Dendritic cell treated with granulocyte-macrophage colony-stimulating factor and Interleukin-4, amounts not matched to agents 40 ng/mL and 50 ng/mL, for 4 days (primary cell): ENCODE data around the gene WDR31.

Experiments used
- H3K27ac Mint-ChIP-seq: one replicate; pipeline ENCODE4 v1.8.0; 2022; ENCODE audit warnings: mild to moderate bottlenecking, mixed read lengths
- H3K27me3 Mint-ChIP-seq: one replicate; pipeline ENCODE4 v1.8.0; 2022; ENCODE audit warnings: mild to moderate bottlenecking, mixed read lengths
- H3K36me3 Mint-ChIP-seq: one replicate; pipeline ENCODE4 v1.8.0; 2022; ENCODE audit warnings: low read depth, mixed read lengths
- H3K4me1 Mint-ChIP-seq: one replicate; pipeline ENCODE4 v1.8.0; 2022; ENCODE audit warnings: low read depth, mixed read lengths
- H3K4me3 Mint-ChIP-seq: one replicate; pipeline ENCODE4 v1.8.0; 2022; ENCODE audit warnings: mild to moderate bottlenecking, moderate library complexity, mixed read lengths
- H3K9me3 Mint-ChIP-seq: one replicate; pipeline ENCODE4 v1.8.0; 2022; ENCODE audit warnings: mixed read lengths
- intact Hi-C: fragments of 100-400 bp; cut with micrococcal nuclease; formaldehyde crosslinking; loops from one replicate; pipeline ENCODE4 v1.15.0; 2022

The WDR31 gene

GRCh38 chr9:113356686-113357292 lies 16.7 kb upstream of the WDR31 start:
- no peaks in the 10 kb centered on the region for H3K9me3 Mint-ChIP-seq
- H3K27me3 Mint-ChIP-seq: no peaks in the 10 kb centered on the region
- no peaks in the 10 kb centered on the region for H3K4me1 Mint-ChIP-seq
- intact Hi-C loops: no loop called here
- no peak overlapping the region for H3K4me3 Mint-ChIP-seq
- no peak overlapping the region for H3K27ac Mint-ChIP-seq
- no peaks in the 10 kb centered on the region for H3K36me3 Mint-ChIP-seq

DNA sequence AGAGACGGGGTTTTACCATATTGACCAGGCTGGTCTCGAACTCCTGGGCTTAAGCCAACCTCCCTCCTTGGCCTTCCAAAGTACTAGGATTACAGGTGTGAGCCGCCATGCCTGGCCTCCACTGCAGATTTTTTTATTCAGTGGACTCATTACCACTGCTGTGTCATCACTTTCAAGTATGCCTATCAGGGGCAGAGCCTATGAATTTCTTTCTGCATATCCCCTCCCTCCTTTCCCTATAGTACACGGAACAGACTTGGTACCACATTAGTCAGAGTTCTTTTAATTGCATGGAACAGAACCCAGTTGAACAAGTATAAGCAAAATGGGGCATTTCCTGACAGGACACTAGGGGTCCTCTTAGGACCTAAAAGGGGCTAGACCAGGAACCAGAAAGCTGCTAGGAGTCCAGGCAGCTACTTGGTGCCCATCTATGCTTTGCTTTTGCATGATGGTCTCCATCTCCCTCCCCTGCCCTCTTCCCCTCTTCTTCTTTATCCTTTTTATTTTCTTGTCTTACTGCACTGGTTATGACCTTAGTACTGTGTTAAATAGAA lies 15.0 kb upstream of the WDR31 start:
- Mint-ChIP-seq H3K4me3 (no peak overlapping the region), H3K9me3 (no peaks in the 10 kb centered on the region), H3K27me3 (peaks cover 7% of the 10 kb centered on the region), H3K27ac (no peak overlapping the region), H3K36me3 (no peaks in the 10 kb centered on the region), H3K4me1 (peaks cover 14% of the 10 kb centered on the region)
- intact Hi-C loops: no loop called here

GRCh38 chr9:113352411-113352810 lies 12.3 kb upstream of the WDR31 start:
- H3K4me3 Mint-ChIP-seq: no peak overlapping the region
- no peaks in the 10 kb centered on the region for H3K9me3 Mint-ChIP-seq
- peaks cover 20% of the 10 kb centered on the region for H3K4me1 Mint-ChIP-seq
- H3K27ac Mint-ChIP-seq: no peak overlapping the region
- intact Hi-C loops: no loop called here
- peaks cover 19% of the 10 kb centered on the region for H3K27me3 Mint-ChIP-seq
- no peaks in the 10 kb centered on the region for H3K36me3 Mint-ChIP-seq

- Mint-ChIP-seq H3K4me1 (peaks cover 20% of the 10 kb centered on the region), H3K27ac (no peak overlapping the region), H3K36me3 (no peaks in the 10 kb centered on the region), H3K9me3 (no peaks in the 10 kb centered on the region), H3K27me3 (peaks cover 21% of the 10 kb centered on the region), H3K4me3 (no peak overlapping the region)
- intact Hi-C loops: no loop called here
Observed at GRCh38 chr9:113352006-113352405, 11.9 kb upstream of the WDR31 start.

DNA sequence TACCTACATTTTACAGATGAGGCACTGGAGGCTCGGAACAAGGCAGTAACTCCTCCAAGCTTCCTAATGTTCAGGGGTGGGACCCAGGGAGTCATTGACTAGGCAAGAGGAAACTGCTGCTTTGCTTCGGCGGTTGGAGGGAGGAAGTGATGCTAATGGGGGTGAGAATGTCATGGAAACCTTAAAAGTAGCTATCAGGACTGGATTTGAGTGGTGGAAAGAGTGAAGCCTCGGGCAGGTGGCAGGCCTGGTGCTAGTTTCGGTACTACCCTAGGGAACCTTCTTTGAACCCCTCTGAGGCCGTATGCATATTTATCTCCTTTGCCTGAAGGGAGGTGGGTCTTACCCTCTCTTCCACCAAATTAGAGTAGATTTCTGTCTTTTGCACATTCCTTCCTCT lies 10.9 kb upstream of the WDR31 start:
- Mint-ChIP-seq H3K36me3 (no peaks in the 10 kb centered on the region), H3K9me3 (no peaks in the 10 kb centered on the region), H3K27ac (peak overlapping the region; percentile 61), H3K27me3 (peaks cover 21% of the 10 kb centered on the region), H3K4me1 (peaks cover 20% of the 10 kb centered on the region), H3K4me3 (no peak overlapping the region)
- intact Hi-C loops: loop anchor here (1.0 kb wide), 1 partner anchor 11 kb away; the partner anchor contains the start of gene WDR31

DNA sequence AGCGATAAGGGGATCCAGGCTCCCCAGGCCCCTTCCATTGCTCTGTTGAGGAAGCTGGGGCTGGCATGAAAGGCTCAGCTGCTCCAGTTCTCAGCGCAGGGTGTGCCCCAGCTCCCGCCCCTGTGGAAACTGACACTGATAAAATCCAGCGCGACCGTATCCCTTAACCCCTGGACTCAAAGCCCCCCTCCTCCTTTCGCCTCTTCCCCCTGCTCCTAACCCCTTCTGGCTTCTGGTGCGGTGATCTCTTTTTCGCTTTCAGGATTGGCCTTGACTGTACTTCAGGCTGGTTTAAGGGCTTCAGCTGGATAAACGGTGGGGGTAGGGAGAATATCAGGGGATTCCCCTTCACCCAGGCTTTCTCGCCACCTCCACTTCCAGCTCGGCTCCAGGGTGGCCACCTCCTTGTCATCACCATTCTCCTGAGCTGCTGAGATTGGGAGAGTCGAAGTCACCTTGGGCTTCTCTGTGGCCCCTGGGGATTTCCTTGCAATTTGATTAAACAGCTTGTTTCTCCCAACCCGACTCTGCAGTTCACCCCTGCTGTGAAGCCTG lies 10.1 kb upstream of the WDR31 start:
- peak overlapping the region; percentile 71 for H3K4me3 Mint-ChIP-seq
- H3K27ac Mint-ChIP-seq: peak overlapping the region; percentile 61
- H3K9me3 Mint-ChIP-seq: no peaks in the 10 kb centered on the region
- H3K36me3 Mint-ChIP-seq: no peaks in the 10 kb centered on the region
- intact Hi-C loops: no loop called here
- peaks cover 20% of the 10 kb centered on the region for H3K4me1 Mint-ChIP-seq
- peaks cover 21% of the 10 kb centered on the region for H3K27me3 Mint-ChIP-seq

GRCh38 chr9:113349445-113350094 lies 9.5 kb upstream of the WDR31 start, which contains the start of gene BSPRY:
BSPRY (plus strand) TSS chr9:113349541; CDS start chr9:113349580, 39 bp downstream.
- no peaks in the 10 kb centered on the region for H3K9me3 Mint-ChIP-seq
- peak within 1 kb of the TSS; percentile 61 for H3K27ac Mint-ChIP-seq
- no peaks in the 10 kb centered on the region for H3K36me3 Mint-ChIP-seq
- H3K27me3 Mint-ChIP-seq: peaks cover 21% of the 10 kb centered on the region
- H3K4me1 Mint-ChIP-seq: peaks cover 20% of the 10 kb centered on the region
- intact Hi-C loops: loop anchor here (10.0 kb wide), 1 partner anchor 55 kb away; the partner anchor contains the start of gene ALAD
- peak within 1 kb of the TSS; percentile 71 for H3K4me3 Mint-ChIP-seq

- no peak overlapping the region for H3K27ac Mint-ChIP-seq
- H3K9me3 Mint-ChIP-seq: no peaks in the 10 kb centered on the region
- H3K36me3 Mint-ChIP-seq: no peaks in the 10 kb centered on the region
- H3K4me1 Mint-ChIP-seq: peaks cover 20% of the 10 kb centered on the region
- H3K27me3 Mint-ChIP-seq: peaks cover 21% of the 10 kb centered on the region
- intact Hi-C loops: loop anchor here (10.0 kb wide), 1 partner anchor 56 kb away; the partner anchor contains the start of gene ALAD
- peak overlapping the region; percentile 52 for H3K4me3 Mint-ChIP-seq
Observed at GRCh38 chr9:113349066-113349444, 9.0 kb upstream of the WDR31 start.

- no peaks in the 10 kb centered on the region for H3K9me3 Mint-ChIP-seq
- H3K27ac Mint-ChIP-seq: no peak overlapping the region
- intact Hi-C loops: loop anchor here (10.0 kb wide), 1 partner anchor 56 kb away; the partner anchor contains the start of gene ALAD
- peaks cover 26% of the 10 kb centered on the region for H3K4me1 Mint-ChIP-seq
- H3K27me3 Mint-ChIP-seq: peaks cover 21% of the 10 kb centered on the region
- no peak overlapping the region for H3K4me3 Mint-ChIP-seq
- H3K36me3 Mint-ChIP-seq: no peaks in the 10 kb centered on the region
Observed at GRCh38 chr9:113348437-113348836, 8.4 kb upstream of the WDR31 start.

- no peaks in the 10 kb centered on the region for H3K9me3 Mint-ChIP-seq
- no peaks in the 10 kb centered on the region for H3K36me3 Mint-ChIP-seq
- peaks cover 20% of the 10 kb centered on the region for H3K27me3 Mint-ChIP-seq
- peaks cover 23% of the 10 kb centered on the region for H3K4me1 Mint-ChIP-seq
- no peak overlapping the region for H3K4me3 Mint-ChIP-seq
- H3K27ac Mint-ChIP-seq: no peak overlapping the region
- intact Hi-C loops: loop anchor here (10.0 kb wide), 1 partner anchor 59 kb away; the partner anchor contains the start of gene ALAD
Observed at GRCh38 chr9:113345671-113346070, 5.6 kb upstream of the WDR31 start.

GRCh38 chr9:113345190-113345589 lies 5.1 kb upstream of the WDR31 start:
- H3K9me3 Mint-ChIP-seq: no peaks in the 10 kb centered on the region
- intact Hi-C loops: loop anchor here (10.0 kb wide), 1 partner anchor 60 kb away; the partner anchor contains the start of gene ALAD
- H3K27me3 Mint-ChIP-seq: peaks cover 15% of the 10 kb centered on the region
- H3K36me3 Mint-ChIP-seq: no peaks in the 10 kb centered on the region
- H3K27ac Mint-ChIP-seq: no peak overlapping the region
- H3K4me3 Mint-ChIP-seq: no peak overlapping the region
- H3K4me1 Mint-ChIP-seq: peaks cover 23% of the 10 kb centered on the region

DNA sequence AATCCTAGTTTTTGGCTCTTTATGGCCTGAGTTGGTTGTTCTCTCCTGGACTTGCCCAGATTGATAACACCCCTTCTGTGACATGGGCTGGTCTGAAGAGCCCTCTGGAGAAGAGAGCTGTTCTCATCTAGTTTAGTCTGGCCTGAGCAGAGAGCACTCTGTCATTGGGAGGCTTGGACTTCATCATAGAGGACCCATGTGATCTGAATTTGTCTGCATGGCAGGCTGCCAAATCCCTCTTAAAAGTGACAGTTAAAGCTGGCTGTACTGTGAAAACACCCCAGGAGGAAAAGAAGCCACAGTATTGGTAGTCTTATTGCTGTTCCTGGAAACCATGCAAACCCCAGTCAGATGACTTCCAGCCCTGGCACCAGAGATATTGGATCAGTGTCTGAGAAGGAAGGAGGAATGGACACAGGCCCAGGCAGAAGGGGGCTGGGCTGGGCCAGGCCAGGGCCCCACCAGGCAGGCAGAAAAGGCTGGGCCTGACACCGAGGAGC lies 3.7 kb upstream of the WDR31 start:
- Mint-ChIP-seq H3K27me3 (peaks cover 3% of the 10 kb centered on the region), H3K4me1 (peaks cover 26% of the 10 kb centered on the region), H3K27ac (peak overlapping the region; percentile 57), H3K36me3 (no peaks in the 10 kb centered on the region), H3K9me3 (no peaks in the 10 kb centered on the region), H3K4me3 (no peak overlapping the region)
- intact Hi-C loops: loop anchor here (10.0 kb wide), 1 partner anchor 61 kb away; the partner anchor contains the start of gene ALAD

GRCh38 chr9:113341712-113342410 lies 1.8 kb upstream of the WDR31 start:
- no peak overlapping the region for H3K4me3 Mint-ChIP-seq
- no peaks in the 10 kb centered on the region for H3K36me3 Mint-ChIP-seq
- intact Hi-C loops: loop anchor here (10.0 kb wide), 1 partner anchor 63 kb away; the partner anchor contains the start of gene ALAD
- no peaks in the 10 kb centered on the region for H3K9me3 Mint-ChIP-seq
- no peaks in the 10 kb centered on the region for H3K27me3 Mint-ChIP-seq
- peaks cover 26% of the 10 kb centered on the region for H3K4me1 Mint-ChIP-seq
- H3K27ac Mint-ChIP-seq: no peak overlapping the region
